ENCODE data around the gene GNAO1.

The GNAO1 gene

DNA sequence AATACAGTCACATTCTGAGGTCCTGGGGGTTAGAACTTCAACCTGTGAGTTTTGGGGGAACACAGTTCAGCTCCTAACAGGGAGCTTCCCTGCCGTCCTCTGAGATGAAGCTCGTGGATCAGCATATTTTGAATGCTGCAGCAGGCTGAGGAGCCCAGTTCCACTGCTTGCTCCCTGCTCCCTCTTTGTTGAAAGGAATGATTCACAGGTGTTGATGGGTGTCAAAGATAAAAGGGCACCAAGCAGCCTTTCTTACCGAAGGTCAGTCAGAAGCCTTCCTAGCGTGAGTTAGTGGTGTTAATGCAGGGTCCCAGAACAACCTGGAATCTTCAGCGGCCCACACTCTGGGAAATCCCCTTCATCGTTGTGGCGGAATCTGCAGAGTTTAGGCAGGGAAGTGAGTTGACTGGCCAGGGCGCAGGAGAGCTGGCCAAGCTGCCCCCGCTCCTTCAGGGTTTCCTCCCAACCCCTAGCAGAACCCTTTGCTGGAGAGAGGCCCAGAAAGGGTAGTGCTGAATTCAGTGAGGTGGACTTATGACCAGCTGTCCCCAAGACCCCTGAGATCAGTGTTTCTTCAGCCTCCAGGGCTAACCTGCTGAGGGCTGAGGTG is 114.8 kb downstream of the GNAO1 start:
- TF ChIP-seq CTCF (IDR thresholded peaks at IDR 0.05; ENCODE audit: low read depth, low read length, missing control alignments), result no peak
- no peak for DNase-seq (ENCODE audit: low read depth)

GRCh38 chr16:56306690-56307533 is 115.6 kb downstream of the GNAO1 start:
- no peak for TF ChIP-seq CTCF (IDR thresholded peaks at IDR 0.05; ENCODE audit: low read depth, low read length, missing control alignments)
- no peak overlapping the region for H3K4me3 ChIP-seq (ENCODE audit: low read depth, low read length)
- no peak for DNase-seq (ENCODE audit: low read depth)

More for the DNA sequence above, 114.8 kb downstream of the GNAO1 start:
- H3K4me3 ChIP-seq (ENCODE audit: low read depth, low read length), result no peak overlapping the region

GRCh38 chr16:56307534-56307873 is 116.2 kb downstream of the GNAO1 start:
- H3K4me3 ChIP-seq (ENCODE audit: low read depth, low read length), result no peak overlapping the region
- no peak for DNase-seq (ENCODE audit: low read depth)
- no peak for TF ChIP-seq CTCF (IDR thresholded peaks at IDR 0.05; ENCODE audit: low read depth, low read length, missing control alignments)

DNA sequence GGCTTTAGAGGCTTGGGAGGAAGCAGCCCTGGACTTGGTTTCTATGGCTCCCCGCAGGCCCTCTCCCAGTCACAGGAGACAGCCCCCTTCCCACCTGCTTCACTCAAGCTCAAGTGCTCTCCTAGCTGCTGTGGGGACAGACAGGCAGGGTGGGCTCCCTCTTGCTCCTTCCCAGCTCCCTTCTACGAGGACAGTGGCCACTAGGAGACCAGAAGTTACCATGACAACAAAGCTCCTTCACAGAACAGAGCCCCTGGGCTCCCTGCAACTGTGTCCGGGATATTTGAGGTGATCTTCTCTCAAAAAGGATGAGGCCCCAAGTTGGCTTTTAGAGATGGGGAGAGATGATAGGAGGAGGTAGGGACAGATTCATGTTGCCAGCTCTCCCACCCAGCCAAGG is 117.7 kb downstream of the GNAO1 start:
- no peak overlapping the region for H3K4me3 ChIP-seq (ENCODE audit: low read depth, low read length)
- no peak for TF ChIP-seq CTCF (IDR thresholded peaks at IDR 0.05; ENCODE audit: low read depth, low read length, missing control alignments)
- DNase-seq (ENCODE audit: low read depth), result no peak

DNA sequence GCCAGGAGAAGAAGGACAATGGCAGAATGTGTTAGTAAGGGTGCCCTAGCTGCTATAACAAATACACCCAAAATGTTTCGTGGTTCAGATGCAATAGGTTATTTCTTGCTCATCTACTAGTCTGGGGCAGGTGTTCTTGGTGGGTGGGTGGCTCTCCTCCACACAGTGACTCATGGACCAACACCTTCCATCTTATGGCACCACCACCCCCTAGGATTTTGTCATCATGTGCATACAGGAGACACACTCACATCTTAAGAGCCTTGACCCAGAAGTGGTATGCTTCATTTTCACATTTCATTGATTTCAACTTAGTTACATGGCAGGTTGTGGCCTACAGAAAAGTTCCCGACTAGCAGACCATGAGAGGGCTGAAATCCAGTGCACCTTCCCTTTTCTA is 119.4 kb downstream of the GNAO1 start:
- TF ChIP-seq CTCF (IDR thresholded peaks at IDR 0.05; ENCODE audit: low read depth, low read length, missing control alignments), result no peak
- H3K4me3 ChIP-seq (ENCODE audit: low read depth, low read length), result no peak overlapping the region
- DNase-seq (ENCODE audit: low read depth), result no peak

DNA sequence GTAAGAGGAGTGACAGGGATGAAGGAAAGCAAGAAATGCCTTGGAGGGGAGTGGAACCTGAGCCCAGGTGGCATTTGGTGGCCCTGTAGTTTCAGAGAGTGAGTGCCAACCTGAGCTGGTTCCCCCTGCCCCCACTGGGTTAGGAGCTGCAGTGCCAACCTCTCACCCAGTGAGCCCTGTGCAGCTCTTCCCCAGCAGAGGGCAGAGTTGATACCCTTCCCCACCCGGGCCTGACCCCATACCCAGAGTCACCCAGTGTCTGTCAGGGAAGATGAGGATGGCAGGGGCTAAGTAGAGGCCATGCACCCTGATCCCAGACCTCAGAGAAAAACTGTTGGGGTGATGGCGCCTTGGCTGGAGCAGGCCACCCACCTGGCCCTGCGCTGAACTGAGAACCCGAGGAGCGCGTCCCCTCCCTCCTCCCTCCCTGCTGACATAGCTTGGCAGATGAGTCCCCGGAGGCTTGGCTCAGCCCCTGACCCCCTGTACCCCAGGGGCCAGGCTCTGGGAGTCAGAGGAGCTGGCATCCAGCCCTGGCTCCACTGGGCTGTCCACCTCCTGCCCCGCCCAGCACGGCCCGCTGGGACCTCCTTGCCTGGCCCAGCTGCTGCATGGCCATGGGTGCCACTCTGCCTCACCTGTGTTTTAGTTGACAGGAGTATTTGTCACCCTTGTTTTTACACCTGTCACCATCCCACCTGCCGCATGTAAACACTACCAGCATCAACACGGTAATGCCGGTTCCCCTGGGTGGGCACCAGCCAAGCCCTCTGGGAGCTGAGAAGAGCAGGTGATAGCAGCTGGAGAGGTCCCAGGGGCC is 120.1 kb downstream of the GNAO1 start:
- H3K4me3 ChIP-seq (ENCODE audit: low read depth, low read length), result no peak overlapping the region
- peak; percentile 43 for TF ChIP-seq CTCF (IDR thresholded peaks at IDR 0.05; ENCODE audit: low read depth, low read length, missing control alignments)
- no peak for DNase-seq (ENCODE audit: low read depth)

Data from GM12864 (cell line).